Sigmoid colon (tissue), 7 donors: ENCODE data around the gene TGFBR2. TPM values are rescaled to one million over a fixed set of nuclear protein-coding genes. Genes with fewer than 3 reads are reported as not detected.
A peak's percentile ranks its signal among the peaks of the same experiment; 100 is the strongest.

Experiments
- DNase-seq: peaks from one replicate; pipeline ENCODE4 v3.0.0-alpha.2; 2019
- H3K27ac ChIP-seq, 4 donors: fragments of 200-600 bp; sonication (generic); one replicate each; pipeline ENCODE4 v1.5.1; 2016 to 2019; ENCODE audit warnings: mild to moderate bottlenecking in 1 of 4
- H3K27me3 ChIP-seq, 3 donors: fragments of 200-600 bp; sonication (generic); one replicate each; pipeline ENCODE4 v1.5.1; 2019; ENCODE audit warnings: mild to moderate bottlenecking in 1 of 3
- H3K36me3 ChIP-seq, 4 donors: fragments of 200-600 bp; sonication (generic); one replicate each; pipeline ENCODE4 v1.5.1; 2016 to 2019
- H3K4me1 ChIP-seq, 4 donors: fragments of 200-600 bp; sonication (generic); one replicate each; pipeline ENCODE4 v1.5.1; 2017 to 2019
- H3K4me3 ChIP-seq, 4 donors: fragments of 200-600 bp; sonication (generic); one replicate each; pipeline ENCODE4 v1.5.1; 2017 to 2019; ENCODE audit warnings: mild to moderate bottlenecking in 2 of 4, moderate library complexity in 1 of 4
- H3K9me3 ChIP-seq, 4 donors: fragments of 200-600 bp in 3 of 4; sonication (generic) in 3 of 4; one replicate each; pipeline versions ENCODE4 v1.5.1 to v1.6.1; 2013 to 2019
- CTCF ChIP-seq, 4 experiments: fragments of 450-650 bp in 3 of 4; fragments of 200-600 bp in 1 of 4; IDR thresholded peaks; one replicate each; pipeline ENCODE4 v1.5.1; 2016 to 2019; ENCODE audit warnings: antibody characterized with exemption in 4 of 4, mild to moderate bottlenecking in 3 of 4, moderate library complexity in 2 of 4
- EP300 ChIP-seq, 4 donors: sonication (generic); formaldehyde crosslinking; IDR thresholded peaks; one replicate each; pipeline ENCODE4 v1.6.1; 2017; ENCODE audit warnings: antibody characterized with exemption in 4 of 4
- POLR2A ChIP-seq, 2 donors: fragments of 450-650 bp; IDR thresholded peaks; one replicate each; pipeline ENCODE4 v1.6.1; 2016; ENCODE audit warnings: antibody characterized with exemption in 2 of 2, mild to moderate bottlenecking in 2 of 2, moderate library complexity in 2 of 2
- POLR2AphosphoS5 ChIP-seq, 4 donors: sonication (generic); formaldehyde crosslinking; IDR thresholded peaks; one replicate each; pipeline ENCODE4 v1.6.1; 2017; ENCODE audit warnings: antibody characterized with exemption in 4 of 4
- whole genome bisulfite sequencing, 2 donors: extraction: QIAGEN DNeasy Blood & Tissue Kit; methylation state at CpG; one replicate each; pipeline ENCODE4 v1.1.7; 2013; 5-methylcytosine and 5-hydroxymethylcytosine counted together
- intact Hi-C: fragments of 100-400 bp; cut with DNase I; formaldehyde crosslinking; loops from one replicate; pipeline ENCODE4 v1.15.1; 2023
- polyA plus RNA-seq, 3 donors: library from polyadenylated mRNA; stranded (reverse); fragments of 200-250 nt; gene quantifications; one replicate each; pipeline ENCODE4 v1.2.3, GENCODE V29; 2013
- total RNA-seq, 4 donors: library from RNA; depleted of rRNA; stranded (reverse); fragments of >200 nt; gene quantifications; one replicate each; pipeline ENCODE4 v1.1.0, GENCODE V29; 2016
- donor health status: healthy with polysubstance abuse.
- donor health status: Bipolar disorder and iron deficiency.
- donor health status: healthy.

Gene TGFBR2
- total and polyA plus RNA-seq, 7 donors: 9.9 to 243 (median 215) TPM

GRCh38 chr3:30683769-30684168, 77.4 kb downstream of the TGFBR2 start:
- H3K4me1 ChIP-seq: peaks cover 0 to 100% (median 98%) of the 10 kb centered on the region in 4 donors

GRCh38 chr3:30684356-30684755, 78.0 kb downstream of the TGFBR2 start:
- DNase-seq: no peak
- Histone ChIP-seq H3K4me3 (no peak overlapping the region), H3K27ac (peak overlapping the region; percentile 2 to 83 (median 74)), H3K9me3 (no peaks in the 10 kb centered on the region), H3K27me3 (no peaks in the 10 kb centered on the region), H3K36me3 (peaks cover 0 to 25% (median 13%) of the 10 kb centered on the region in 4 donors), H3K4me1 (peaks cover 0 to 100% (median 98%) of the 10 kb centered on the region in 4 donors)
- intact Hi-C loops: no loop called here
- WGBS, 2 donors: 80 to 92% methylated on average over 3 of the region's 3 CpGs
- TF ChIP-seq POLR2A (IDR thresholded peaks at IDR 0.05) (no peak), POLR2AphosphoS5 (IDR thresholded peaks at IDR 0.05) (peak in 2 of 4 donors; percentile 6 to 29)

More at GRCh38 chr3:30683769-30684168, 77.4 kb downstream of the TGFBR2 start:
- Histone ChIP-seq H3K27ac (peak overlapping the region in 3 of 4 donors; percentile 70 to 83 (median 78)), H3K27me3 (no peaks in the 10 kb centered on the region), H3K36me3 (peaks cover 0 to 28% (median 17%) of the 10 kb centered on the region in 4 donors), H3K4me3 (no peak overlapping the region), H3K9me3 (no peaks in the 10 kb centered on the region)
- intact Hi-C loops: no loop called here
- WGBS, 2 donors: 80 to 92% methylated on average over 3 of the region's 3 CpGs
- no peak for TF ChIP-seq POLR2AphosphoS5 (IDR thresholded peaks at IDR 0.05)
- no peak for TF ChIP-seq POLR2A (IDR thresholded peaks at IDR 0.05)
- TF ChIP-seq CTCF (IDR thresholded peaks at IDR 0.05): no peak
- TF ChIP-seq EP300 (IDR thresholded peaks at IDR 0.05): no peak
- no peak for DNase-seq

GRCh38 chr3:30685267-30685667, 78.9 kb downstream of the TGFBR2 start:
- Histone ChIP-seq H3K36me3 (peaks cover 0 to 28% (median 12%) of the 10 kb centered on the region in 4 donors), H3K27me3 (no peaks in the 10 kb centered on the region), H3K4me1 (peaks cover 0 to 100% (median 98%) of the 10 kb centered on the region in 4 donors), H3K9me3 (no peaks in the 10 kb centered on the region), H3K27ac (peak overlapping the region; percentile 8 to 83 (median 45)), H3K4me3 (no peak overlapping the region)
- no peak for DNase-seq
- intact Hi-C loops: no loop called here
- TF ChIP-seq POLR2A (IDR thresholded peaks at IDR 0.05): no peak
- 85 to 92% methylated on average over 2 of the region's 2 CpGs for WGBS, 2 donors

- no peaks in the 10 kb centered on the region for H3K27me3 ChIP-seq
- intact Hi-C loops: no loop called here
- TF ChIP-seq EP300 (IDR thresholded peaks at IDR 0.05) (no peak), POLR2AphosphoS5 (IDR thresholded peaks at IDR 0.05) (no peak), CTCF (IDR thresholded peaks at IDR 0.05) (no peak), POLR2A (IDR thresholded peaks at IDR 0.05) (no peak)
- H3K27ac ChIP-seq: peak overlapping the region; percentile 8 to 83 (median 45)
- no peaks in the 10 kb centered on the region for H3K9me3 ChIP-seq
- H3K36me3 ChIP-seq: peaks cover 0 to 37% (median 12%) of the 10 kb centered on the region in 4 donors
- peaks cover 0 to 100% (median 100%) of the 10 kb centered on the region in 4 donors for H3K4me1 ChIP-seq
- WGBS, 2 donors: 94 to 98% methylated on average over 2 of the region's 2 CpGs
- DNase-seq: no peak
- no peak overlapping the region for H3K4me3 ChIP-seq
Measured at GRCh38 chr3:30686176-30686575, 79.8 kb downstream of the TGFBR2 start.

GRCh38 chr3:30686799-30687198, 80.4 kb downstream of the TGFBR2 start:
- H3K4me3 ChIP-seq: no peak overlapping the region
- no peak for TF ChIP-seq POLR2A (IDR thresholded peaks at IDR 0.05)
- TF ChIP-seq POLR2AphosphoS5 (IDR thresholded peaks at IDR 0.05): no peak
- no peak for TF ChIP-seq EP300 (IDR thresholded peaks at IDR 0.05)
- no peak for TF ChIP-seq CTCF (IDR thresholded peaks at IDR 0.05)
- intact Hi-C loops: no loop called here
- peak overlapping the region in 2 of 4 donors; percentile 78 to 83 for H3K27ac ChIP-seq
- peaks cover 0 to 100% (median 99%) of the 10 kb centered on the region in 4 donors for H3K4me1 ChIP-seq
- H3K9me3 ChIP-seq: no peaks in the 10 kb centered on the region
- 42 to 77% methylated on average over 2 of the region's 2 CpGs for WGBS, 2 donors
- H3K36me3 ChIP-seq: peaks cover 0 to 44% (median 12%) of the 10 kb centered on the region in 4 donors
- DNase-seq: no peak
- no peaks in the 10 kb centered on the region for H3K27me3 ChIP-seq
